HT-29 (cell line): Measurements from ENCODE around the gene TKTL2. TPM values are rescaled to one million over a fixed set of nuclear protein-coding genes. Genes with fewer than 3 reads are reported as not detected.
"Not testable (repeated sequence)": the region's sequence is repeated elsewhere in the genome, so short reads cannot be mapped to it uniquely, and the experiment has no call there.

Experiments used
- DNase-seq: peaks from one replicate; pipeline ENCODE4 v3.0.0-alpha.2; 2015; ENCODE audit warnings: low spot score
- total RNA-seq: library from RNA; depleted of rRNA; stranded (reverse); fragments of >200 nt; shearing (Covaris generic); gene quantifications from 2 replicates; pipeline ENCODE4 v1.2.3, GENCODE V29; 2014; rRNA removed

The TKTL2 gene
- total RNA-seq, 1 experiment from 2014 or later, result not detected

DNA sequence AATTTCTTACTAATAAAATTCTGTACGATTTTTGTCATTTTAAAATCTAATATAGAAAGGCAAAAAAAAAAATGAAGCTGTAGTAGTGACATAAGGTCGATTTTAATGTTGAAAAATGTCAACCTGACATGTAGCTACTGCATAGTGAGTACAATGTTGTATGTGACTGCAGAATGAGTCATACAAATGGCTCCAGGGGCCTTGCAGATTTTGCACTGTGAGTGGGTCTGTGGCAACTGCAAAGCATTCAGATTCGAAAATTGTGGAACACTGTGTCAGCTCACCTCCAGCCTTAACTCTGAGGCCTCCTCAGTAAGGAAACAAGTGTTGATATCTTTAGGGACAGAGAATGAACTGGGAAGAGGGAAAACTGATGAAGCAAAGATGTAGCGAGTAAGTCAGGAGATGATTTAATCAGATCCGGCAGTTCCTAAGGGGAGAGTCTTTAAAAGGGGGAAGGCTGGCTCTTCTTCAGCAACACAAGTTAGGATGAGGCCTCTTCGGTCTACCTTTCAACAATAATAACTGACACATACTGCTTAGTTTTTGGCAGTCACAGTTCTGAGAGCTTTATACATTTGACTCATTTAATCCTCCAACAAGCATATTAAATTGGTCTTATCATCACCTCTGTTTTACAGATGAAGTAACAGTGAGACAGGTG, 24.9 kb downstream of the TKTL2 start:
- no peak for DNase-seq

DNA sequence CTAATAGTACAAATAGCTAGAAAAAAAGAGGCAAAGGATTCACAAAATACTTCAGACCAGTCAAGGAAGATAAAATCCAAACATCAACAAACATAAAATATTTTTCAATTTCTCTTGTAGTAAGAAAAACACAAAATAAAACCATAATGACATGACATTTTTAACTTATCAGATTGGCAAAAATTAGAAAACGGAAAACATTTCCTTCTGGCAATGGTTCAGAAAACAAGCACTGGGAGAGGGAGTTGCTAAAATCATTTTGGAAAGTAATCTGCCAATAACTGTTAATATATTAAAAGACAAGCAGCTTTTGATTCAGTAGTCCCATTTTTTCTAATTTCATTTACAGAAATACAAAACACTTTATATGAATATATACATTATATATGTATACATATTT, 26.1 kb downstream of the TKTL2 start:
- DNase-seq, result no peak

- not testable (repeated sequence) for DNase-seq
Observed at GRCh38 chr4:163447023-163447422, 26.5 kb downstream of the TKTL2 start.

GRCh38 chr4:163440040-163440439, 33.5 kb downstream of the TKTL2 start:
- no peak for DNase-seq

Other genes with a start within 250 kb of the TKTL2 start
- gene NPY1R, start 141.2 kb downstream of the TKTL2 start, total RNA-seq, result 0.13 TPM in 1 of 2 replicates, not detected in the other
- gene NPY5R, start 129.9 kb downstream of the TKTL2 start, total RNA-seq, result not detected in 2 replicates
- gene TMA16, start 20.9 kb upstream of the TKTL2 start, total RNA-seq, result 5.0 and 12.8 TPM in 2 replicates